K562 (cell line): ENCODE results near the gene SORT1. TPM values are rescaled to one million over a fixed set of nuclear protein-coding genes. Genes with fewer than 3 reads are reported as not detected.
A peak's percentile ranks its signal among the peaks of the same experiment; 100 is the strongest.

ENCODE experiments used
- AFF4 ChIP-seq: sonication (generic); formaldehyde crosslinking; IDR thresholded peaks from 2 replicates; pipeline ENCODE4 v1.8.0; 2023; ENCODE audit warnings: mild to moderate bottlenecking, missing genetic modification reagents
- E2F5 ChIP-seq: sonication (generic); formaldehyde crosslinking; IDR thresholded peaks from 2 replicates; pipeline ENCODE4 v1.8.0; 2022; ENCODE audit warnings: mild to moderate bottlenecking, missing genetic modification reagents
- FOS ChIP-seq: IDR thresholded peaks from 3 replicates; pipeline ENCODE4 v1.6.1; 2011; ENCODE audit not compliant: insufficient read length; ENCODE audit errors: extremely low read depth
- LARP7 ChIP-seq: fragments of 450-650 bp; IDR thresholded peaks from 2 replicates; pipeline ENCODE4 v1.6.1; 2016
- LEF1 ChIP-seq: fragments of 450-650 bp; IDR thresholded peaks from 2 replicates; pipeline ENCODE4 v1.6.1; 2016; ENCODE audit warnings: mild to moderate bottlenecking
- RFX7 ChIP-seq: fragments of 250-450 bp; sonication (Bioruptor Pico); IDR thresholded peaks from 2 replicates; pipeline ENCODE4 v1.5.1; 2021; ENCODE audit warnings: mild to moderate bottlenecking
- SMARCB1 ChIP-seq: IDR thresholded peaks from 2 replicates; pipeline ENCODE4 v1.6.1; 2011; ENCODE audit warnings: improper control_type of control experiment, low read depth; ENCODE audit not compliant: insufficient read length
- STAG1 ChIP-seq: sonication (generic); formaldehyde crosslinking; IDR thresholded peaks from 2 replicates; pipeline ENCODE4 v1.5.0; 2020; ENCODE audit warnings: missing genetic modification reagents, borderline replicate concordance
- VEZF1 ChIP-seq: fragments of 200-800 bp; sonication (Bioruptor generic); IDR thresholded peaks from 2 replicates; pipeline ENCODE4 v1.6.1; 2017; ENCODE audit warnings: missing genetic modification characterization, missing compliant biosample characterization
- ZNF318 ChIP-seq, 2 experiments: fragments of 450-650 bp; IDR thresholded peaks; 2 replicates each; pipeline ENCODE4 v1.6.1; 2016; ENCODE audit warnings: mild to moderate bottlenecking in 2 of 2, borderline replicate concordance in 1 of 2, low read depth in 1 of 2, moderate library complexity in 1 of 2
- ZNF589 ChIP-seq: fragments of 200-800 bp; sonication (Bioruptor generic); IDR thresholded peaks from 2 replicates; pipeline ENCODE4 v1.6.1; 2016; ENCODE audit warnings: low read depth, missing genetic modification characterization, missing compliant biosample characterization
- polyA plus RNA-seq, 8 experiments: library from polyadenylated mRNA; depleted of rRNA in 4 of 8; stranded (reverse) in 5 of 8; unstranded in 3 of 8; fragments of >200 nt; fragmentation: Nextera tagmentation in 2 of 8; fragmentation: Illumina TruSeq in 1 of 8; extraction: Ambion mirVana in 2 of 8; extraction: Trizol in 1 of 8; gene quantifications; 2 replicates each; pipeline versions ENCODE4 v1.2.1 to v1.2.3, GENCODE V29; 2011 to 2014; ENCODE audit warnings: inconsistent platforms in 1 of 8, missing spikeins in 1 of 8
- total RNA-seq, 7 experiments: library from RNA; depleted of rRNA in 6 of 7; stranded (reverse); fragments of >200 nt in 6 of 7; fragmentation: Illumina TruSeq in 2 of 7; extraction: Trizol in 2 of 7; gene quantifications; 2 replicates each; pipeline versions ENCODE4 v1.2.1 to v1.2.3, GENCODE V29; 2011 to 2021; ENCODE audit warnings: low replicate concordance in 1 of 7

SORT1 gene
- total and polyA plus RNA-seq, 9 of the 15 experiments (the other 6 are each of a cell fraction or from before 2014, with no cell fraction given), result 27.4 to 112 (median 65.0) TPM

- TF ChIP-seq AFF4 (CRISPR knock-in tag) (no peak; the same call in 1 of the 2 replicates), LEF1 (no peak), ZNF589 (CRISPR knock-in tag) (no peak), LARP7 (peak; percentile 65; the same call in 1 of the 2 replicates), E2F5 (CRISPR knock-in tag) (0 out of 2 replicates have a peak, but pooled peaks have one; percentile 80), STAG1 (no peak), FOS (no peak), ZNF318 (IDR thresholded peaks at IDR 0.05; ENCODE audit: borderline replicate concordance in 1 of 2, low read depth in 1 of 2) (peak in 1 of 2 experiments; percentile 23; a peak in 1 of 4 replicates), RFX7 (CRISPR knock-in tag) (no peak), VEZF1 (peak; percentile 10; the same call in 1 of the 2 replicates), SMARCB1 (no peak)
These were observed 27.9 kb upstream of the SORT1 start (continued) for GRCh38 chr1:109425391-109426280.
